ES-I3 (cell line): ENCODE results near the gene TLR6.

Experiments
- H3K36me3 ChIP-seq: 2 replicates; pipeline ENCODE4 v1.6.1; 2013; ENCODE audit warnings: mild to moderate bottlenecking, low read length, control low read depth, moderate library complexity; ENCODE audit not compliant: insufficient read depth
- H3K4me1 ChIP-seq: 2 replicates; pipeline ENCODE4 v1.6.1; 2013; ENCODE audit warnings: mild to moderate bottlenecking, control low read depth, low read length; ENCODE audit not compliant: insufficient read depth
- H3K9ac ChIP-seq: 2 replicates; pipeline ENCODE4 v1.6.1; 2013; ENCODE audit warnings: low read depth, mild to moderate bottlenecking, low read length, moderate library complexity
- H3K9me3 ChIP-seq: 2 replicates; pipeline ENCODE4 v1.6.1; 2013; ENCODE audit warnings: mild to moderate bottlenecking, low read length, moderate library complexity; ENCODE audit not compliant: control insufficient read depth, insufficient read depth

Gene TLR6

DNA sequence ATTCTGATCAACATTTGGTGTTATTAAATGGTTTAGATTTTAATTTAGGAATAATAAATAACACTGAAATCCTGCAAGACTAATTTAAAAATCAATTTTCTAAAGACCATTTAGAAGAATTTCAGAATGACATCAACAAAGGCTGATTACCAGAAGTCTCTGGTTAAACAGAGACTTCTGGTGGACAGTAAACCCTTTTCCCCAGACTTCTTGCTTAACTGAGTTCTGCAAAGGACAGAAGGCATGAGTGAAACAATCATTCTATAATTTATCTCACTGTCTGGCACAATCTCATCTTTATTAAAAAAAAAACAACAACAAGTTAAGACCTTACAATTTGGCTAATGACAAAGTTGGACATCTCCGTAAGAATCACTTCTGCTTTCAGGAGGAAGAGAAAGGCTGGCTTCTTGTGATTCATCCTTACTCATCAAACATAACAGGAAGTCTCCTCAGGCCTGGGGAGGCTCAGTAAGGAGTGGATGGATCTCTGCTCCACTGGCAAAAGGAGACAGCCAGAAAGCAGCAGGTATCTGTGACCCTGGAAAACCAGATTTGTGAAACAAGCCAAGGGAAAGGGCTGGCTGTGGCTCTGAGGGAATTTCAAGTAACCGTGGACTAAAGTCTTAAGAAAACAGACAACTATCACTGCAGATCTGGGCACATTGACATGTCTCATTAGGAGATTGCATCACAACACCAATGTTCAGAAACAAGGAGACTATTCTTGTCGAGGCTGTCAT lies 908 bp upstream of the TLR6 start:
- H3K4me1 ChIP-seq = no peaks in the 10 kb centered on the region; the same call in 1 of the 2 replicates
- no peak overlapping the region for H3K9ac ChIP-seq
- no peaks in the 10 kb centered on the region for H3K36me3 ChIP-seq

GRCh38 chr4:38856046-38856445 lies 571 bp downstream of the TLR6 start:
- H3K4me1 ChIP-seq = no peaks in the 10 kb centered on the region; the same call in 1 of the 2 replicates
- no peak overlapping the region for H3K9ac ChIP-seq
- H3K36me3 ChIP-seq = no peaks in the 10 kb centered on the region
- H3K9me3 ChIP-seq = no peaks in the 10 kb centered on the region

More for the DNA sequence above, 908 bp upstream of the TLR6 start:
- H3K9me3 ChIP-seq = no peaks in the 10 kb centered on the region

- no peaks in the 10 kb centered on the region for H3K36me3 ChIP-seq
- no peaks in the 10 kb centered on the region for H3K9me3 ChIP-seq
- H3K4me1 ChIP-seq = no peaks in the 10 kb centered on the region; the same call in 1 of the 2 replicates
- no peak overlapping the region for H3K9ac ChIP-seq
Observed at GRCh38 chr4:38855466-38855865, 1.2 kb downstream of the TLR6 start.

GRCh38 chr4:38846015-38846414 lies 10.6 kb downstream of the TLR6 start:
- H3K9ac ChIP-seq = no peak overlapping the region
- H3K4me1 ChIP-seq = no peaks in the 10 kb centered on the region
- H3K36me3 ChIP-seq = no peaks in the 10 kb centered on the region
- H3K9me3 ChIP-seq = no peaks in the 10 kb centered on the region

- H3K36me3 ChIP-seq = no peaks in the 10 kb centered on the region
- no peaks in the 10 kb centered on the region for H3K4me1 ChIP-seq
Observed at GRCh38 chr4:38842994-38843393, 13.6 kb downstream of the TLR6 start.

DNA sequence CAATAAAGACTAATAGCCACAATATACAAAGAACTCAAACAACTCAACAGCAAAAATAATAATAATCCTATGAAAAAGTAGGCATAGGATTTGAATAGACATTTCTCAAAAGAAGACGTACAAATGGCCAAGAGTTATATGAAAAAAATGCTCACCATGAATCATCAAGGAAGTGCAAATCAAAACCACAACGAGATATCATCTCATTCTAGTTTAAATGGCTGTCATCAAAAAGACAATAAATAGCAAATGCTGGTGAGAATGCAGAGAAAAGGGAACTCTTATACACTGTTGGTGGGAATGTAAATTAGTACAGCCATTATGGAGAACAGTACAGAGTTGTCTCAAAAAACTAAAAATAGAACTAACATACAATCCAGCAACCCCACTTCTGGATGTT lies 18.8 kb downstream of the TLR6 start:
- no peaks in the 10 kb centered on the region for H3K4me1 ChIP-seq
- no peak overlapping the region for H3K9ac ChIP-seq
- no peaks in the 10 kb centered on the region for H3K9me3 ChIP-seq
- H3K36me3 ChIP-seq = no peaks in the 10 kb centered on the region

More at GRCh38 chr4:38842994-38843393, 13.6 kb downstream of the TLR6 start:
- H3K9me3 ChIP-seq = no peaks in the 10 kb centered on the region
- H3K9ac ChIP-seq = no peak overlapping the region

DNA sequence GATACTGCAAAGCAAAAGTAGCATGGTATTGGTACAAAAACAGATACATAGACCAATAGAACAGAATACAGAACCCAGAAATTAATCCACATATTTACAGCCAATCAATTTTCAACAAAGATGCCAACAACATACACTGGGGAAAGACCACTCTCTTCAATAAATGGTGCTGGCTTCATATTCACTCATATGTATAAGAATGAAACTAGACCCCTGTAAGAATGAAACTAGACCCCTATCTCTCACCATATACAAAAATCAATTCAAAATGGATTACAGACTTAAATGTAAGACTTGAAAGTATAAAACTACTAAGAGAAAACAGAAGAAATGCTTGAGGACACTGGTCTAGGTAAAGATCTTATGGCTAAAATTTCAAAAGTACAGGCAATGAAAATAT lies 19.3 kb downstream of the TLR6 start:
- Histone ChIP-seq H3K36me3 (no peaks in the 10 kb centered on the region), H3K9ac (no peak overlapping the region), H3K4me1 (no peaks in the 10 kb centered on the region), H3K9me3 (no peaks in the 10 kb centered on the region)

- Histone ChIP-seq H3K9ac (no peak overlapping the region), H3K9me3 (no peaks in the 10 kb centered on the region), H3K4me1 (no peaks in the 10 kb centered on the region), H3K36me3 (no peaks in the 10 kb centered on the region)
Observed at GRCh38 chr4:38834570-38834969, 22.0 kb downstream of the TLR6 start.

GRCh38 chr4:38832624-38833528 lies 23.7 kb downstream of the TLR6 start:
- no peak overlapping the region for H3K9ac ChIP-seq
- H3K4me1 ChIP-seq = no peaks in the 10 kb centered on the region
- no peaks in the 10 kb centered on the region for H3K9me3 ChIP-seq
- no peaks in the 10 kb centered on the region for H3K36me3 ChIP-seq

- Histone ChIP-seq H3K9me3 (no peaks in the 10 kb centered on the region), H3K9ac (no peak overlapping the region), H3K36me3 (no peaks in the 10 kb centered on the region), H3K4me1 (no peaks in the 10 kb centered on the region)
Observed at GRCh38 chr4:38832206-38832605, 24.4 kb downstream of the TLR6 start.

DNA sequence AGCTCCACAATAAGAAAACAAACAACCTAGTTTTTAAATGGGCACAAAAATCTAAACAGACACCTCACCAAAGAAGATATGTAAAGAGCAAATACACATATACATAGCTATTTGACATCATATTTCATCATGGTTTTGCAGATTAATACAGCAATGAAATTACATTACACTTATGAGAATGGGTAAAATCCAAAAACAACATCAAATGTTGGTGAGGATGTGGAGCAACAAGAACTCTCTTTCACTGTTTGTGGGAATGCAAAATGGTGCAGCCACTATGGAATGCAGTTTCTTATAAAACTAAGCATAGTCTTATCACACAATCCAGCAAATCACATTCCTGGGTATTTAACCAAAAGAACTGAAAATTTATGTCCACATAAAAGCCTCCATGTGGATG lies 25.0 kb downstream of the TLR6 start:
- Histone ChIP-seq H3K4me1 (no peaks in the 10 kb centered on the region), H3K9ac (no peak overlapping the region), H3K9me3 (no peaks in the 10 kb centered on the region), H3K36me3 (no peaks in the 10 kb centered on the region)

DNA sequence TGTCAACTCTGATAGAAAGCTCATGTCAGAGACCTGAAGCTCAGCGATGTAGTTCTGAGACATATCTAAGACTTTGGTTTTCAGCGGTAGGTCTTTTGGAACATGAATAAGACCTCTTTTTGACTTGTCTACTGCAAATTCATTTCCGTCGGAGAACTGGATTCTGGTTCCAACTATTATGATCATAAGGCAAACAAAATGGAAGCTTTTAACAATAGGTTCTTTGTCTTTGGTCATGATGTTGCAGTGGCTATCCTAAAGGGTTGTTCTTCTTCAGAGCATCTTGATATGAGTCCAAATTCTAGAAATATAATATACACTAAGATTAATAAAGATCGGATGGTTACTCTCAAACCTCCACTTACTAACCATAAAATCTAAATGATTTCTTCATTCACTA lies 27.4 kb downstream of the TLR6 start:
- no peak overlapping the region for H3K9ac ChIP-seq
- no peaks in the 10 kb centered on the region; the same call in 1 of the 2 replicates for H3K9me3 ChIP-seq

GRCh38 chr4:38823766-38824165 lies 32.9 kb downstream of the TLR6 start:
- H3K36me3 ChIP-seq = no peaks in the 10 kb centered on the region
- no peaks in the 10 kb centered on the region; the same call in 1 of the 2 replicates for H3K9me3 ChIP-seq
- no peak overlapping the region for H3K9ac ChIP-seq
- no peaks in the 10 kb centered on the region for H3K4me1 ChIP-seq

More for the DNA sequence above, 27.4 kb downstream of the TLR6 start:
- Histone ChIP-seq H3K4me1 (no peaks in the 10 kb centered on the region), H3K36me3 (no peaks in the 10 kb centered on the region)

GRCh38 chr4:38822748-38823303 lies 33.8 kb downstream of the TLR6 start:
- no peak overlapping the region for H3K9ac ChIP-seq
- no peaks in the 10 kb centered on the region for H3K36me3 ChIP-seq
- no peaks in the 10 kb centered on the region; the same call in 1 of the 2 replicates for H3K9me3 ChIP-seq
- no peaks in the 10 kb centered on the region for H3K4me1 ChIP-seq
